Neuronal stem cell (in vitro differentiated cells): ENCODE measurements around the gene ABT1.
A peak's percentile ranks its signal among the peaks of the same experiment; 100 is the strongest.

Experiments used
- DNase-seq: peaks from one replicate; pipeline ENCODE4 v3.0.0-alpha.2; 2013; ENCODE audit warnings: low spot score
- H2AFZ ChIP-seq: one replicate; pipeline ENCODE4 v1.6.1; 2013; ENCODE audit warnings: mild to moderate bottlenecking, low read length, inconsistent platforms
- H2AK5ac ChIP-seq: 2 replicates; pipeline ENCODE4 v1.6.1; 2013; ENCODE audit warnings: low read depth, mild to moderate bottlenecking, inconsistent platforms, low read length, moderate library complexity, mixed read lengths
- H2BK120ac ChIP-seq: 2 replicates; pipeline ENCODE4 v1.6.1; 2013; ENCODE audit warnings: low read depth, mild to moderate bottlenecking, inconsistent platforms, low read length, moderate library complexity, mixed read lengths
- H2BK12ac ChIP-seq: one replicate; pipeline ENCODE4 v1.6.1; 2013; ENCODE audit warnings: low read length, inconsistent platforms
- H2BK15ac ChIP-seq: 2 replicates; pipeline ENCODE4 v1.6.1; 2013; ENCODE audit warnings: mild to moderate bottlenecking, low read length, inconsistent platforms, mixed read lengths
- H2BK5ac ChIP-seq: one replicate; pipeline ENCODE4 v1.6.1; 2013; ENCODE audit warnings: inconsistent platforms, mild to moderate bottlenecking, low read length, moderate library complexity
- H3K14ac ChIP-seq: one replicate; pipeline ENCODE4 v1.6.1; 2013; ENCODE audit warnings: low read length, inconsistent platforms
- H3K18ac ChIP-seq: 2 replicates; pipeline ENCODE4 v1.6.1; 2013; ENCODE audit warnings: low read length, inconsistent platforms
- H3K23ac ChIP-seq: 2 replicates; pipeline ENCODE4 v1.6.1; 2013; ENCODE audit warnings: low read depth, mild to moderate bottlenecking, mixed read lengths, low read length, inconsistent platforms; ENCODE audit not compliant: poor library complexity
- H3K27ac ChIP-seq: replicated peaks from 3 replicates; pipeline ENCODE4 v1.5.1; 2013; ENCODE audit warnings: low read length, inconsistent platforms
- H3K27me3 ChIP-seq, 3 experiments: 2 replicates each; pipeline ENCODE4 v1.6.1; 2013; ENCODE audit warnings: low read length in 3 of 3, mild to moderate bottlenecking in 2 of 3, inconsistent platforms in 1 of 3, low read depth in 1 of 3, mixed read lengths in 1 of 3, moderate library complexity in 1 of 3; ENCODE audit not compliant: control insufficient read depth in 3 of 3, insufficient read depth in 3 of 3
- H3K36me3 ChIP-seq, 2 donors: replicated peaks in 1 of 2; 2 replicates each; pipeline ENCODE4 v1.6.1; 2013; ENCODE audit warnings: low read length in 2 of 2; ENCODE audit not compliant: control insufficient read depth in 2 of 2, insufficient read depth in 2 of 2
- H3K4ac ChIP-seq: 2 replicates; pipeline ENCODE4 v1.6.1; 2013; ENCODE audit warnings: inconsistent platforms, mild to moderate bottlenecking, low read length, moderate library complexity
- H3K4me1 ChIP-seq, 2 donors: 1 replicate in 1 of 2; 2 replicates in 1 of 2; pipeline ENCODE4 v1.6.1; 2013; ENCODE audit warnings: low read length in 2 of 2, low read depth in 1 of 2; ENCODE audit not compliant: control insufficient read depth in 2 of 2, insufficient read depth in 1 of 2
- H3K4me2 ChIP-seq: one replicate; pipeline ENCODE4 v1.6.1; 2013; ENCODE audit warnings: mild to moderate bottlenecking, low read length, inconsistent platforms; ENCODE audit not compliant: insufficient read depth, poor library complexity, severe bottlenecking
- H3K4me3 ChIP-seq, 2 donors: 2 replicates each; pipeline ENCODE4 v1.5.1; 2013; ENCODE audit warnings: low read length in 2 of 2, mild to moderate bottlenecking in 2 of 2, inconsistent platforms in 1 of 2, moderate library complexity in 1 of 2
- H3K79me1 ChIP-seq: one replicate; pipeline ENCODE4 v1.6.1; 2013; ENCODE audit warnings: low read depth, mild to moderate bottlenecking, inconsistent platforms, low read length, moderate library complexity
- H3K9ac ChIP-seq: one replicate; pipeline ENCODE4 v1.6.1; 2013; ENCODE audit warnings: mild to moderate bottlenecking, low read depth, low read length, inconsistent platforms; ENCODE audit not compliant: poor library complexity
- H3K9me3 ChIP-seq, 2 donors: replicated peaks in 1 of 2; 2 replicates each; pipeline versions ENCODE3 to v1.6.1; 2013; ENCODE audit warnings: low read length in 2 of 2, mild to moderate bottlenecking in 2 of 2, inconsistent platforms in 1 of 2, low read depth in 1 of 2, mixed read lengths in 1 of 2, moderate library complexity in 1 of 2; ENCODE audit not compliant: control insufficient read depth in 2 of 2, insufficient read depth in 1 of 2
- H4K8ac ChIP-seq: one replicate; pipeline ENCODE4 v1.6.1; 2013; ENCODE audit warnings: low read depth, mild to moderate bottlenecking, inconsistent platforms, low read length, moderate library complexity
- H4K91ac ChIP-seq: one replicate; pipeline ENCODE4 v1.6.1; 2013; ENCODE audit warnings: low read length, low read depth, mild to moderate bottlenecking, inconsistent platforms; ENCODE audit not compliant: poor library complexity
- WGBS, 2 donors: extraction: QIAGEN DNeasy Blood & Tissue Kit; methylation state at CpG; one replicate each; pipeline ENCODE4 v1.1.7; 2013; ENCODE audit warnings: missing lambda C conversion rate in 2 of 2, mixed read lengths in 1 of 2; ENCODE audit not compliant: insufficient read length in 2 of 2, insufficient replicate concordance in 1 of 2; ENCODE audit errors: extremely low coverage in 2 of 2; 5-methylcytosine and 5-hydroxymethylcytosine counted together

The ABT1 gene

DNA sequence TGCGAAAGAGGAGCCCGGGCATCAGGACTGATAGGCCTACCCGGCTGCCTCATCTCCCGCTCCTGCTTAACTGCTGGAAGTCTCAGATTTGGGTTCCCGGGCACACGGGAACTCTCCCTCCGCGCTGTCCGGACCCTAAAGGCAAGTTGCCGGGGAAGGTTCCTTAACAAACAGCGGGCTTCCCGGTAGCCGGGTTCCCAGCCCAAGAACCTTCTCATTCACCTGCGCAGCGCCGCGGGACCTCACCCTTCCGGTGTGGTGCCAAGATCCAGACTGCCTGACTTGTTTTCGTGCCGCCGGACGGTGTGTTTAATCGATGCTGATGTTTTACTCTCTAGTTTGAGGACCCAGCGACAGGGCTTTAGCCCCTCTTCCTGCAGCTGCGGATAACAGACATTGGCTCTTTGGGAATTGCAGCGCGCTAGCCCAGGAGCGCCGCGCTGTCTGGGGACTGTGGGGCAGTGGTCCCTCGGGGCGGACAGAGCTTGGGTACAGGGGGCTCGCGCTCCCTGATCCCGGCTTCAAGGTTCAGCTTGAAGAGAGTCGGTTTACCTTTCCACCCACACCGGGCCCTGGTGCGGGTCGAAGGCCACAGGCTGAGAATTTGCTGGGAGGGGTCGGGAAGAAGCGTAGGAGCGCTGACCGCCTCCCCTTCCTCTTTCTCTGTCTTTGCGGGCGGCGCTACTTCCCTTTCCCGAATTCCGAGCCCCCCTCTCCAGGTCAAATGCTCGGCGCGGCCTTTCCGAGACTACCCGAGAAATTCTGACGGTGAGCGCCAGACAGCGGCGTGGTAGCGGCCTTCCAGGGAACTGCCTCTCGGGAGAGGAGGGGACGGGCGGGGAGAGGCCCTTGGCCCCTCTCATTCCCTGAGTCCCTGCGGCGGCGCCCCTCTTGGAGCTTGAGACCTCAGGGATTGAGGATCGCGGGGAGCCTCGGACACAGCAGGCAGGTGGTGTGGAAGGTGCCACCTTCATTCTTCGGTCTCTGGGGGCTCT lies 17.2 kb downstream of the ABT1 start:
- peak overlapping the region; percentile 57 for H3K23ac ChIP-seq
- H3K4me1 ChIP-seq, result peaks cover 0 to 6% of the 10 kb centered on the region in 2 donors
- H3K27me3 ChIP-seq, result peaks cover 8 to 62% (median 41%) of the 10 kb centered on the region in 3 experiments
- H3K36me3 ChIP-seq, result no peaks in the 10 kb centered on the region
- peak overlapping the region; percentile 95 for H2AFZ ChIP-seq
- no peak overlapping the region for H3K14ac ChIP-seq
- H2AK5ac ChIP-seq, result no peak overlapping the region
- no peak overlapping the region for H4K8ac ChIP-seq
- peak overlapping the region; percentile 81 for H3K9ac ChIP-seq
- peak; percentile 35 for DNase-seq
- WGBS, 2 donors, result no CpG with 5 or more reads among the region's 68 CpGs
- no peak overlapping the region for H2BK120ac ChIP-seq
- H2BK15ac ChIP-seq, result no peak overlapping the region
- H3K27ac ChIP-seq, result no peak overlapping the region
- H3K18ac ChIP-seq, result peak overlapping the region; percentile 85
- peaks cover 0 to 15% of the 10 kb centered on the region in 2 donors for H3K9me3 ChIP-seq
- peak overlapping the region; percentile 41 to 83 for H3K4me3 ChIP-seq
- no peak overlapping the region for H4K91ac ChIP-seq
- H3K4me2 ChIP-seq, result peak overlapping the region; percentile 89
- H2BK5ac ChIP-seq, result no peak overlapping the region
- no peak overlapping the region for H2BK12ac ChIP-seq
- H3K79me1 ChIP-seq, result no peaks in the 10 kb centered on the region
- H3K4ac ChIP-seq, result no peak overlapping the region

DNA sequence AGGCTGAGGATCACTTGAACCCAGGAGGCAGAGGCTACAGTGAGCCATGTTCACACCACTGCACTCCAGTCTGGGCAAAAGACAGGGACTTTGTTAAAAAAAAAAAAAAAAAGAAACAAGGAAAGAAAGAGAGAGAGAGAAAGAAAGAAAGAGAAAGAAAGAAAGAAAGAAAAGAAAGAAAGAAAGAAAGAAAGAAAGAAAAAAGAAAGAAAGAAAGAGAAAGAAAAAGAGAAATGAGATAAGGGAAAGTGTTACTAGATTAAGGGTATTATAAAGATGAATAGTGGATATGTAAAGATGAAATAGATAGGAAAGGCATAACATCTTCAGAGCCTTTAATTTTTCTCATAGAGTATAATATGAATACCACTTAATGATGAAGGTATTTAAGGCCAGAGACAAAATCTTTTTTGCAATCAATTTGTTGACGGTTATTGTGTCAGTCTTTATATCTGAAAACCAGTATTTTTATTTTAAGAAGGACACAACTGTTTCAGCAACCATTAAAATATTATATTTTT lies 26.6 kb downstream of the ABT1 start:
- no peak overlapping the region for H3K4ac ChIP-seq
- no peaks in the 10 kb centered on the region for H3K4me1 ChIP-seq
- H3K9ac ChIP-seq, result no peak overlapping the region
- WGBS, 2 donors, result no CpG with 5 or more reads among the region's 1 CpG
- H3K79me1 ChIP-seq, result no peaks in the 10 kb centered on the region
- no peak overlapping the region for H2AFZ ChIP-seq
- no peak for DNase-seq
- no peak overlapping the region for H4K91ac ChIP-seq
- no peak overlapping the region for H2BK12ac ChIP-seq
- no peak overlapping the region for H2BK120ac ChIP-seq
- H4K8ac ChIP-seq, result no peak overlapping the region
- H2AK5ac ChIP-seq, result no peak overlapping the region
- no peak overlapping the region for H3K14ac ChIP-seq
- H3K27me3 ChIP-seq, result no peaks in the 10 kb centered on the region
- H2BK15ac ChIP-seq, result no peak overlapping the region
- no peak overlapping the region for H3K18ac ChIP-seq
- no peak overlapping the region for H2BK5ac ChIP-seq
- H3K4me3 ChIP-seq, result no peak overlapping the region
- no peak overlapping the region for H3K4me2 ChIP-seq
- no peaks in the 10 kb centered on the region for H3K36me3 ChIP-seq
- H3K27ac ChIP-seq, result no peak overlapping the region
- no peaks in the 10 kb centered on the region for H3K9me3 ChIP-seq
- H3K23ac ChIP-seq, result no peak overlapping the region

DNA sequence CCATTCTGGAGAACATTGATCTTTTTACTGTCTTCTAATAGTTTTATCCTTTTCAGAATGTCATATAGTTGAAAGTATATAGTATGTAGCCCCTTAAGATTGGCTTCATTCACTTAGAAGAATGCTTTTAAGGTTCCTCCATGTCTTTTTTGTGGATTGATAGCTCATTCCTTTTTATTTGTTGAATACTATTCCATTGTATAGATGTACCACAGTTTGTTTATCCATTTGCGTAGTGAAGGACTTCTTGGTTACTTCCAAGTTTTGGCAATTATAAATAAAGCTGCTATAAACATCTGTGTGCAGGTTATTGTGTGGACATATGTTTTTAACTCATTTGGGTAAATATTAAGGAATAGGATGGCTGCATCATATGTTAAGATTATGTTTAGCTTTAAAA lies 27.8 kb downstream of the ABT1 start:
- no peaks in the 10 kb centered on the region for H3K27me3 ChIP-seq
- H3K18ac ChIP-seq, result no peak overlapping the region
- no peak overlapping the region for H2AFZ ChIP-seq
- H3K4ac ChIP-seq, result no peak overlapping the region
- H3K4me2 ChIP-seq, result no peak overlapping the region
- H2BK15ac ChIP-seq, result no peak overlapping the region
- H3K9ac ChIP-seq, result no peak overlapping the region
- H3K23ac ChIP-seq, result no peak overlapping the region
- no peaks in the 10 kb centered on the region for H3K4me1 ChIP-seq
- no peak overlapping the region for H3K27ac ChIP-seq
- no peaks in the 10 kb centered on the region for H3K79me1 ChIP-seq
- no peak for DNase-seq
- no peak overlapping the region for H2AK5ac ChIP-seq
- WGBS, 2 donors, result no CpG with 5 or more reads among the region's 1 CpG
- no peaks in the 10 kb centered on the region for H3K36me3 ChIP-seq
- H4K8ac ChIP-seq, result no peak overlapping the region
- H3K14ac ChIP-seq, result no peak overlapping the region
- H3K4me3 ChIP-seq, result no peak overlapping the region
- no peak overlapping the region for H2BK120ac ChIP-seq
- H2BK12ac ChIP-seq, result no peak overlapping the region
- no peaks in the 10 kb centered on the region for H3K9me3 ChIP-seq
- no peak overlapping the region for H4K91ac ChIP-seq
- H2BK5ac ChIP-seq, result no peak overlapping the region

DNA sequence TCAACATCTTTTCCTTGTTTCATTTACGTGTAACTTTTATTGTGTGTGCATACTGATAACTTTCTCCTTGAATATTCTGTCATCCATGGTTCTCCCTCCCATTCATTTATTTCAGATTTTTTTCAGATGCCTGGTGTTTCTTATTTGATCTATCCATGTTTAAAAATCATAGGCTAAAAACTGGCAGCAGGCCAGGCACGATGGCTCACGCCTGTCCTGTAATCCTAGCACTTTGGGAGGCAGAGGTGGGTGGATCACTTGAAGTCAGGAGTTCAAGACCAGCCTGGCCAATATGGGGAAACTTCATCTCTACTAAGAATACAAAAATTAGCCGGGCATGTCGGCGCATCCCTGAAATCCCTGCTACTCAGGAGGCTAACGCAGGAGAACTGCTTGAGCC lies 31.1 kb downstream of the ABT1 start:
- H3K4me2 ChIP-seq, result no peak overlapping the region
- no CpG with 5 or more reads among the region's 7 CpGs for WGBS, 2 donors

More for the DNA sequence above, 31.1 kb downstream of the ABT1 start:
- Histone ChIP-seq H4K8ac (no peak overlapping the region), H3K4me1 (no peaks in the 10 kb centered on the region), H3K27me3 (no peaks in the 10 kb centered on the region), H3K4me3 (no peak overlapping the region), H2BK120ac (no peak overlapping the region), H3K9ac (no peak overlapping the region), H3K36me3 (no peaks in the 10 kb centered on the region), H3K18ac (no peak overlapping the region), H3K14ac (no peak overlapping the region), H2BK12ac (no peak overlapping the region), H3K79me1 (no peaks in the 10 kb centered on the region), H3K23ac (no peak overlapping the region), H2BK5ac (no peak overlapping the region), H2AK5ac (no peak overlapping the region), H4K91ac (no peak overlapping the region), H3K4ac (no peak overlapping the region), H2AFZ (no peak overlapping the region), H3K9me3 (peaks cover 0 to 3% of the 10 kb centered on the region in 2 donors), H3K27ac (no peak overlapping the region), H2BK15ac (no peak overlapping the region)
- DNase-seq, result no peak
